ENCODE data around the gene STK32B.

GRCh38 chr4:5379895-5380294, 328.6 kb downstream of the STK32B start:
- TF ChIP-seq CTCF (IDR thresholded peaks at IDR 0.05) (no peak), EP300 (IDR thresholded peaks at IDR 0.05) (no peak), POLR2A (IDR thresholded peaks at IDR 0.05) (no peak)

Data from upper lobe of left lung (tissue), 4 donors.